Right hindlimb (tissue), 1 donor: ENCODE measurements around the gene WFDC6.

Source experiments
- DNase-seq: peaks from one replicate; pipeline ENCODE4 v3.0.0-alpha.2; 2018

The WFDC6 gene

DNA sequence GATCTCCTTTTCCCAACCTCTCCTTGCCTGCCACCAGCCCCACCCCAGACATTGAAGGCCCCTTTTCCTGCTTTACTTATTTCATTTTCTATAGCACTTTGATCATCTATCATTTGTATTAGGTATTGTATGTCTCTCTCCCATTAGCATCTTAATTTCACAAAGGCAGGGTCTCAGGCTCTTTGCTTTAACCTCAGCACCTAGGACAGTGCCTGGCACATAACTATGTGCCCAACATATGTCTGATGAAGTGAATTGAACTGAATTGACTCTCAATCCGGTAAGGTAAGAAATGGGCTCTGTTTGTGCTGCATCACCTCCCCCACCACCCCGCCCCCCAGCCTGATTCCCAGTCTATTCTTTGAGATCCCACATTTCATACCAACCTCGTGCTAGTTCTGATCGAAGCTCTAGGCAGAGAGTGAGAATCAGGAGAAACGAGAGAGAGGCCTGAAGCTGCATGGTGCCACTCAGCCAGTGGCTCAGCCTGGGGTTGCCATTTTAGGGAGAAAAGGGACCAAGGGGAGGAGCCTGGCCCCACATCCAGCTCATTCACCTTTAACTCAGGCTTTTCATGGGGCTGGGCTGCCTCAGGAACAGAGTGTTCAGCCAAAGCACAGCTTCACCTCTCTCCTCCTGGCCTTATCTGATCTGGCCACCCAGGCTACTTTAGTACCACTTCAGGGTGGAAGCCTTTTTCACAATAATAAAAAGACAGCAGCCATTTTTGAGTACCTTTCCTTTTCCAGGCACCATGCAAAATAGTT, 24.0 kb downstream of the WFDC6 start, which contains the start of gene SPINT3:
SPINT3 (minus strand) TSS at position 476 of the 767 bp plus-strand sequence; CDS start at position 462, 14 bp downstream.
- DNase-seq, result no peak

GRCh38 chr20:45510242-45510862, 28.9 kb downstream of the WFDC6 start:
- no peak for DNase-seq

DNA sequence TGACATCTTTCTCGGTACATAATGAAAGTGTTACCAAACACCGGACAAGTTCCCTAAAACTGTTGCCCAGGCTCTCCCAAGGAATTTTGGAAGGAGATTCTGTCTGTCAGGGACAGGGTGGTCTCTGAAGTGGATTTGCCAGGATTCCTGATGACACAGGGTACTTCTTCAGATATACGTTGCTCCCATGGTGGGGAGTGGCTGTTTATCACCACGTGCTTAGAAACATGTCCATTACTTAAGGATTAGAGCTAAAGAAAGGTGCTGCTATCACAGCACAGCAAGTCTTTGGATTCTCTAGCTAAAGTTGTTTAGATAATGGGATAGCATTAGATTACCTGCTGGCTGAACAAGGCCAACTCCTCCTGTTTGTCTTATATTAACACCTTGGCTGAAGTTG, 30.2 kb downstream of the WFDC6 start:
- no peak for DNase-seq

DNA sequence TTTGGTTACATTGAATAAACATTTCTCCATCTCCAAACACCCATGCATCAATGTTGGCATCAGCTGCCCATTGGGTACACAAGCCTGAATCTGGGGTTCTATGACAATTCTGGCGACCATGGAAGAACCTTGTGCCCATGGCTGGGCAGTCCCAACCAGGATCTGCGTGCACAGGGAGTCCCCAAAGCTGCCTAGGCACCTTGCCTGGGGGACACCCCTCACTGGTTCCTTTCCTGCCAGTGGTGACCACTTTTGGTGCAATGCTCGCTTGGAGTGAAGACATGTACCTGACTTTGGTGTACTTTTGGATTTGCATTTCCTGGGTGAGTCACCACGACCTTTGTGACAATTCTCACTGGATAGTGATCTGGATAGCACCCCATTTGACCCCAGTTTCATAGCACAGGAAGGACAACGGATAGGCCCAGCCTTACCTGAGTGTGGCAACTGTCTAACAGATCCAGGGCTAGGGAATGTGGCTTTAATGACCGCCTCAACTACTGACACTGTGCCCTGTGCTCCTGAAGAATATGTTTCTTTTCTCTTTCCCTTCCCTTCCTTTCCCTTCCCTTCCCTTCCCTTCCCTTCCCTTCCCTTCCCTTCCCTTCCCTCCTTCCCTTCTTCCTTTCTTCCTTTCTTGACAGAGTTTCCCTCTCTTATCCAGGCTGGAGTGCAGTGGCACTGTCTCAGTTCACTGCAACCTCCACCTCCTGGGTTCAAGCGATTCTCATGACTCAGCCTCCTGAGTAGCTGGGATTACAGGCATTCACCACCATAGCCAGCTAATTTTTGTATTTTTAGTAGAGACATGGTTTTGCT, 31.0 kb downstream of the WFDC6 start:
- DNase-seq, result no peak

DNA sequence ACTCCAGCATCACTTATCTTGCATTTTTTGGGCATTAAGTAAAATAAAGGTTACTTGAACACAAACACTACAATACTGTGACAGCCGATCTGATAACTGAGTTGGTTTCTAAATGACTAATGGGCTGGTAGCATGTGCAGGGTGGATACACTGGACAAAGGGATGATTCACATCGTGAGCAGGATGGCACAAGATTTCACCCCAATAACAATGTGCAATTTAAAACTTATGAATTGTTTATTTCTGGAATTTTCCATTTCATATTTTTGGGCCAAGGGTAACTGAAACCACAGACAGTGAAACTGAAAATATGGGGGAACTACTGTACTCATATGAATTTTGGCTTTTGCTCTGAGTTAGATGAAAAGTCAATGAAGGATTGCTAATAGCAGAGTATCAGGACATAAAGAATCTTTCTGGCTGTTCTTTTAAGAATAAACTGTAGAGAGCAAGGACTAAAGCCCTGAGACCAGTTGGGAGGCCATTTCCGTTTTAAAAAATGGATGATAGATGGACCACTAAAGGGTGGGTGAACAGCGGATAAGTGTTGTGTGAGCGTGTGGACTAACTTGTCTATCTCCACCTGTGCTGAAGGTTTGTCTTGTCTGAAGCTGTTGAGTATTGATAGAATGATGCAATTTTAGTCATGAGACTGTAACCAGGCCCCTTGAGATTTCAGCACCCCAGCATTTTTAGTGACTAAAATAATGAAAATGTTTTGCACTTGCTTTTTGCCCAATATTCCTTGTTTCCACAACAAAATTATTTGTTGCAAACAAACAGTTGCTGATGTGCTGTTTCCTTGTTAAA, 32.1 kb downstream of the WFDC6 start:
- no peak for DNase-seq

GRCh38 chr20:45506398-45506797, 32.9 kb downstream of the WFDC6 start:
- no peak for DNase-seq

DNA sequence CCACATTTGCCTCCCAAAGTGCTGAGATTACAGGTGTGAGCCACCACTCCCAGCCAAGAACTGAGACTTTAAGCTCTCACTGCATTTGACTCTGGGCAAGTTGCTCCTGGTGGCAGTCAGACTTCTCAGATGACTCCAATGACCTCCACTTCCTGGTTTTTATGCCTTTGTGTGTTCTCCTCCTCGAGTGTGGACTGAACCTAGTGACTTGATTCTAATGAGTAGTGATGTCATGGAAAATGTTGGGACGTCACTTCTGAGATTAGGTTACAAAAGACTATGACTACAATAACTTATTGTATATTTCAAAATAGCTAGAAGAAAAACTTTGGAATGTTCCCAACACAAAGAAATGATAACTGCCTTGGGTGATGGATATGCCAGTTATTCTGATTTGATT, 35.9 kb downstream of the WFDC6 start:
- no peak for DNase-seq

GRCh38 chr20:45502561-45502960, 36.7 kb downstream of the WFDC6 start:
- no peak for DNase-seq

DNA sequence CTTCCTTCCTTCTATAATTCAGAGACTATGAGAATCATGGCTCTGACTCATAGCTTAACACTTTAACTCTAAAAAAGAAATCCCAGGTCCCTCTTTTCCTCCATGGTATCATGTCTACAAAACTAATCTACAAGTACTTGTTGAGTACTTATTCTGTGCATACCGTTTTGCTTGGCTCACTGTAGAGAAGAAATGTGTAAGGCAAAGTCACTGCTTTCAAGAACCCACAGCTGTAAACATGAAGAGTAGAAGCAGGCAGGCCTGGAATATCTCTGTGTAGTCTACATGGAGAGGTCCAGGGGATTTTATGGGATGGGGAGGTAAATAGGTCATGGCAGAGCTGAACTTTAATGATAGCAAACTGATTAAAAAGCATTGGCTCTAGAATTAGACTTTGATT, 37.7 kb downstream of the WFDC6 start:
- no peak for DNase-seq

GRCh38 chr20:45500022-45500421, 39.3 kb downstream of the WFDC6 start:
- DNase-seq, result no peak

DNA sequence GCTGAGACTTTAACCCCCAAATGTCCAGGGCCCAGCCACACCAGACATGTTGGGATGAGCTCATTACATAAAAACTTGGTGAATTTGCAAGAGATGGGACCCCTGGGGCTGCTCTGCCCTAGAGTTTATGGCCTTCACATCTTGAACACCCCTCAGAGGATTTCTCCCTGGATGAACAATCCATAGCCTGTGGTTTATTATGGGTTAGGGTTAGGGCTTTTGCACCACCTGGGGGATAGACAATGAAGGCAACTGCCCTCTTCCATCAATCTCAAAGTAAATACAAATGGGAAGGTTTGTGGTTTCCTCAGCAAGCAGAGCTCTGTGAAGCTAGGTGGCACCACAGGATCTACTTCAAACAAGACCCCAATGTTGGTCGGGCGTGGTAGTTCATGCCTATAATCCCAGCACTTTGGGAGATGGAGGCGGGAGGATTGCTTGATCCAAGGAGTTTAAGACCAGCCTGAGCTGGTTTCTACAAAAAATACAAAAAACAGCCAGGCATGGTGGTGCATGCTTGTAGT, 41.2 kb downstream of the WFDC6 start:
- no peak for DNase-seq

DNA sequence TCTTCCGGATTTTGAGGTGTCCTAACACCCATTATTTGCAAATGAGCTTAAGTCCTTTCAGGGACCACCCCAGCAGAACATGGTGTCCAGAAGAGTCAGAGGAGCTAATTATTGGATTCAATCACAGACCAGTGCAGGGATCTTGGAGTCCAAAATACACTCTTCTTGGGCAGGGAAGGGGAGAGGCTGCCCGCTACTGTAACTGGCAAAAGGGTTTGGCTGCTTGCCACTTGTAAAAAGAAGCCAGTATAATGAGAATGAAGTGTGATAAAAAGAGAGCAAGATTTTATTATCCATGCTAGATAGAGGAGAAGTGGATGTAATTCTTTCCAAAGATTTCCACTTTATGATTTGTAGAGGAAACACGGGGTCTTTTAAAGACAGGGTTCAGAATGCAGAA, 43.1 kb downstream of the WFDC6 start:
- no peak for DNase-seq

- no peak for DNase-seq
These were observed 43.8 kb downstream of the WFDC6 start for GRCh38 chr20:45495501-45495941.

DNA sequence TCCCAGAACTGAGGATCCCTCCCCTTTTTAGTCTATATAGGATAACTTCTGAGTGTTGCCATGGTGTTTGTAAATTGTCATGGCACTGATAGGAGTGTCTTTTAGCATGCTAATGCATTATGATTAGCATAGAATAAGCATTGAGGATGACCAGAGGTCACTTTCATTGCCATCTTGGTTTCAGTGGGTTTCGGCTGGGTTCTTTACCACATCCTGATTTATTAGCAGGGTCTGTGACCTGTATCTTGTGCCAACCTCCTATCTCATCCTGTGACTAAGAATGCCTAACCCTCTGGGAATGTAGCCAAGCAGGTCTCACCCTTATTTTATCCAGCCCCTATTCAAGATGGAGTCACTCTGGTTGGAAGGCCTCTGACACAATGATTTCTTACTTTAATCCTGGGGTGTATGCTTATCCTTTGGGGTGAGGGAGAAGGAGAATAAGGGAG, 50.2 kb downstream of the WFDC6 start:
- DNase-seq, result no peak

DNA sequence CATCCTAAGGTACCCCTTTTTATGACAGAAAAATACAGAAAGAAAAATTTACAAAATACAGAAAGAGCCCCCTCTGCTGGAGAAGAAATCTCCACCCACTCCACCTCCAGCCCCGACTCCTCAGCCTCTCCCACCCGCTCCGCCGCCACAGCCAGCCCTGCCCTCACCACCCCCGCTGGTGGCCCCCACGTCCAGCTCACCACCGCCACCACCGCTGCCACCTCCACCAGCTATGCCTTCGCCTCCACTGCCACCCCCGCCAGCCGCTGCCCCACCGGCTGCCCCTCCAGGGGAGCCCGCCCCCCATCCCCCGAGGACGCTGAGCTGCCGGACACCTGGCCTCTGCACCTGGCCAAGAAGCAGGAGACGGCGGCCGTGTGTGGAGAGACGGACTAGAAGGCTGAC, 52.0 kb downstream of the WFDC6 start:
- DNase-seq, result no peak

DNA sequence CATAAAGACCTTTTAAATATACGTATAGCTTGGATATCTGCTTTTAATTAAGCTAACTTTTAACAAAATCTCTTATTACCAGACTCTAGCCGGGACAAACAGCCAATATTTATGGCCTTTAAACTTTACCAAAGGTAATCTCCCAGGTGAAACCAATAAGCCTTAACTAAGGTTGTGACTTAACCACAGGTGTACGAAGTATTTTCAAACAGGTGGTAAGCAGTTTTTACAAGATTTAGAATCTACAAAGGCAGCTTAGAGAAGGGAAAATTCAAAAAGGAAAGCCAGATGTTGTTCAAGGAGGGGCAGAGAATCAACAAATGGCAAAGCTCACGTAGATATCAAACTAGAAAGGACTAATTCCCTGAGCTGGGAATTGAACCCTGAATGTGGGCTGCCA, 53.9 kb downstream of the WFDC6 start:
- no peak for DNase-seq

DNA sequence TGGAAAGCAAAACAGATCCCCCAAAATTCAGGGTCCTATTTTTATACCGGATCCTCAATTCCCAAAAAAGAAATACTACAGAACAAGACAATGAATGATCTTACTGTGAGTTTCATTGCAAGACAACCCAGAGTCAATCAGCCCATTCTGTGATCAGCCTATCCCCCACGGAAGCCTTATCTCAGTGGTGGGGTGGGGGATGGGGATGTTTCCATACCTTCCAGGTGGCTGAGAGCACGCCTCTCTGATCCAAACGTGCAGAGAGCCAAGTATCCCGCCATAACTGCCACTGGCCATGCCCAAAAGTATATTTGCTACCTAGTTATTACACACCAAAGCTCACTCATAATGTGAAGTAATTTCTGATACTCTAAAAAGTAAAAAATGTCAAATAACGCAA, 54.6 kb downstream of the WFDC6 start:
- no peak for DNase-seq
